ENCODE results near the gene PLCD4.

DNA sequence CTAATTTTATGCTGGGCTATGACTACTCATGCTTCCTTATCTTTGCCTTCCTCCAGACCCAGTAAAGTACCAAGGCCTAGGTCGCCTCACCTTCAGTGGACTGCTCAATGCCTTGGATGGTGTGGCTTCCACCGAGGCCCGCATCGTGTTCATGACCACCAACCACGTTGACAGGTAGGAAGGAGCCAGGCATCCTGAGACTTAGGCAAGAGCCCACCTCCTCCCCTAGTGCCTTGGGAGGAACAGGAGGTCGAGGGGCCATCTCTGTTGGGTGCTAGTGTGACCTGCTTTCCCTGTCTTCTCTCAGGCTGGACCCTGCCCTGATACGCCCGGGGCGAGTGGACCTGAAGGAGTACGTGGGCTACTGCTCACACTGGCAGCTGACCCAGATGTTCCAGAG, 55.1 kb downstream of the PLCD4 start:
- no peak for TF ChIP-seq EP300 (IDR thresholded peaks at IDR 0.05)
- no peak for TF ChIP-seq POLR2A (IDR thresholded peaks at IDR 0.05; ENCODE audit: low read depth)
- TF ChIP-seq, protein P1, sequence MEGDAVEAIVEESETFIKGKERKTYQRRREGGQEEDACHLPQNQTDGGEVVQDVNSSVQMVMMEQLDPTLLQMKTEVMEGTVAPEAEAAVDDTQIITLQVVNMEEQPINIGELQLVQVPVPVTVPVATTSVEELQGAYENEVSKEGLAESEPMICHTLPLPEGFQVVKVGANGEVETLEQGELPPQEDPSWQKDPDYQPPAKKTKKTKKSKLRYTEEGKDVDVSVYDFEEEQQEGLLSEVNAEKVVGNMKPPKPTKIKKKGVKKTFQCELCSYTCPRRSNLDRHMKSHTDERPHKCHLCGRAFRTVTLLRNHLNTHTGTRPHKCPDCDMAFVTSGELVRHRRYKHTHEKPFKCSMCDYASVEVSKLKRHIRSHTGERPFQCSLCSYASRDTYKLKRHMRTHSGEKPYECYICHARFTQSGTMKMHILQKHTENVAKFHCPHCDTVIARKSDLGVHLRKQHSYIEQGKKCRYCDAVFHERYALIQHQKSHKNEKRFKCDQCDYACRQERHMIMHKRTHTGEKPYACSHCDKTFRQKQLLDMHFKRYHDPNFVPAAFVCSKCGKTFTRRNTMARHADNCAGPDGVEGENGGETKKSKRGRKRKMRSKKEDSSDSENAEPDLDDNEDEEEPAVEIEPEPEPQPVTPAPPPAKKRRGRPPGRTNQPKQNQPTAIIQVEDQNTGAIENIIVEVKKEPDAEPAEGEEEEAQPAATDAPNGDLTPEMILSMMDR (IDR thresholded peaks at IDR 0.05) = no peak
- TF ChIP-seq POLR2AphosphoS5 (IDR thresholded peaks at IDR 0.05) = no peak
